K562 (cell line): ENCODE measurements around the gene SLC40A1. TPM values are rescaled to one million over a fixed set of nuclear protein-coding genes. Genes with fewer than 3 reads are reported as not detected.

Experiments
- GTF2E2 ChIP-seq: fragments of 200-800 bp; sonication (Bioruptor generic); IDR thresholded peaks from 2 replicates; pipeline ENCODE4 v1.6.1; 2016; ENCODE audit warnings: missing genetic modification characterization, missing compliant biosample characterization
- TGIF2 ChIP-seq: sonication (generic); formaldehyde crosslinking; IDR thresholded peaks from 2 replicates; pipeline ENCODE4 v1.8.1; 2022; ENCODE audit warnings: mild to moderate bottlenecking, missing genetic modification reagents, moderate library complexity
- polyA plus RNA-seq, 8 experiments: library from polyadenylated mRNA; depleted of rRNA in 4 of 8; stranded (reverse) in 5 of 8; unstranded in 3 of 8; fragments of >200 nt; fragmentation: Nextera tagmentation in 2 of 8; fragmentation: Illumina TruSeq in 1 of 8; extraction: Ambion mirVana in 2 of 8; extraction: Trizol in 1 of 8; gene quantifications; 2 replicates each; pipeline versions ENCODE4 v1.2.1 to v1.2.3, GENCODE V29; 2011 to 2014; ENCODE audit warnings: inconsistent platforms in 1 of 8, missing spikeins in 1 of 8
- total RNA-seq, 7 experiments: library from RNA; depleted of rRNA in 6 of 7; stranded (reverse); fragments of >200 nt in 6 of 7; fragmentation: Illumina TruSeq in 2 of 7; extraction: Trizol in 2 of 7; gene quantifications; 2 replicates each; pipeline versions ENCODE4 v1.2.1 to v1.2.3, GENCODE V29; 2011 to 2021; ENCODE audit warnings: low replicate concordance in 1 of 7
- TF ChIP-seq, protein P1 (sequence below): fragments of 450-650 bp; formaldehyde crosslinking; IDR thresholded peaks from 2 replicates; pipeline ENCODE4 v1.4.0; 2022; ENCODE audit warnings: missing genetic modification characterization
- TF ChIP-seq, protein P2 (sequence below), 2 experiments: fragments of 450-650 bp; formaldehyde crosslinking in 1 of 2; IDR thresholded peaks; 2 replicates each; pipeline versions ENCODE4 v1.4.0 to v1.6.1; 2014 to 2020; ENCODE audit warnings: mild to moderate bottlenecking in 2 of 2, borderline replicate concordance in 1 of 2, low read depth in 1 of 2

The SLC40A1 gene
- total and polyA plus RNA-seq, 9 of the 15 experiments (the other 6 are each of a cell fraction or from before 2014, with no cell fraction given), result 42.2 to 95.9 (median 54.9) TPM

DNA sequence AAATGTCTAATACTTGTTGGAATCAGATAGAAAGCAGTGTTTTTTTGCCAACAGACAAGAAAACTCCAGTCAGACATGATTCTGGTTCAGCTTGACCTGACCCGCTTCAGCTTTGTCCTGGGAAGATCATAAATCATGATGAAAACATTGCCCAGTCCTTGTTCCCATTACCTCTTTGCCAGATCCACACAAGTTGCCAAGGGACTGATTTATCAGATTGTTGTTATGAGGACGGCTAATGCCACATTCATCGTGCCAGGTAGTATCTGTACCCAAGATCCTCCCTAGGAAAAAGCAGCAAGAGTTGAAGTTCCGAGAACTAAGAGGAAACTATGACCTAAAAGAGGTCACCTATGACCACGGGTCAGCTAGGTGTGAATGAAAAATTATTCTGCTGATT lies 39.0 kb downstream of the SLC40A1 start (continued):
- TF ChIP-seq, protein P1, sequence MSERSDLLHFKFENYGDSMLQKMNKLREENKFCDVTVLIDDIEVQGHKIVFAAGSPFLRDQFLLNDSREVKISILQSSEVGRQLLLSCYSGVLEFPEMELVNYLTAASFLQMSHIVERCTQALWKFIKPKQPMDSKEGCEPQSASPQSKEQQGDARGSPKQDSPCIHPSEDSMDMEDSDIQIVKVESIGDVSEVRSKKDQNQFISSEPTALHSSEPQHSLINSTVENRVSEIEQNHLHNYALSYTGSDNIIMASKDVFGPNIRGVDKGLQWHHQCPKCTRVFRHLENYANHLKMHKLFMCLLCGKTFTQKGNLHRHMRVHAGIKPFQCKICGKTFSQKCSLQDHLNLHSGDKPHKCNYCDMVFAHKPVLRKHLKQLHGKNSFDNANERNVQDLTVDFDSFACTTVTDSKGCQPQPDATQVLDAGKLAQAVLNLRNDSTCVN (CRISPR knock-in tag), result no peak
- TF ChIP-seq GTF2E2 (tag), result no peak
- TF ChIP-seq TGIF2 (CRISPR knock-in tag), result no peak
- TF ChIP-seq, protein P2, sequence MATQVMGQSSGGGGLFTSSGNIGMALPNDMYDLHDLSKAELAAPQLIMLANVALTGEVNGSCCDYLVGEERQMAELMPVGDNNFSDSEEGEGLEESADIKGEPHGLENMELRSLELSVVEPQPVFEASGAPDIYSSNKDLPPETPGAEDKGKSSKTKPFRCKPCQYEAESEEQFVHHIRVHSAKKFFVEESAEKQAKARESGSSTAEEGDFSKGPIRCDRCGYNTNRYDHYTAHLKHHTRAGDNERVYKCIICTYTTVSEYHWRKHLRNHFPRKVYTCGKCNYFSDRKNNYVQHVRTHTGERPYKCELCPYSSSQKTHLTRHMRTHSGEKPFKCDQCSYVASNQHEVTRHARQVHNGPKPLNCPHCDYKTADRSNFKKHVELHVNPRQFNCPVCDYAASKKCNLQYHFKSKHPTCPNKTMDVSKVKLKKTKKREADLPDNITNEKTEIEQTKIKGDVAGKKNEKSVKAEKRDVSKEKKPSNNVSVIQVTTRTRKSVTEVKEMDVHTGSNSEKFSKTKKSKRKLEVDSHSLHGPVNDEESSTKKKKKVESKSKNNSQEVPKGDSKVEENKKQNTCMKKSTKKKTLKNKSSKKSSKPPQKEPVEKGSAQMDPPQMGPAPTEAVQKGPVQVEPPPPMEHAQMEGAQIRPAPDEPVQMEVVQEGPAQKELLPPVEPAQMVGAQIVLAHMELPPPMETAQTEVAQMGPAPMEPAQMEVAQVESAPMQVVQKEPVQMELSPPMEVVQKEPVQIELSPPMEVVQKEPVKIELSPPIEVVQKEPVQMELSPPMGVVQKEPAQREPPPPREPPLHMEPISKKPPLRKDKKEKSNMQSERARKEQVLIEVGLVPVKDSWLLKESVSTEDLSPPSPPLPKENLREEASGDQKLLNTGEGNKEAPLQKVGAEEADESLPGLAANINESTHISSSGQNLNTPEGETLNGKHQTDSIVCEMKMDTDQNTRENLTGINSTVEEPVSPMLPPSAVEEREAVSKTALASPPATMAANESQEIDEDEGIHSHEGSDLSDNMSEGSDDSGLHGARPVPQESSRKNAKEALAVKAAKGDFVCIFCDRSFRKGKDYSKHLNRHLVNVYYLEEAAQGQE (IDR thresholded peaks at IDR 0.05; ENCODE audit: borderline replicate concordance), result no peak
- TF ChIP-seq, protein P2 (CRISPR knock-in tag; IDR thresholded peaks at IDR 0.05; ENCODE audit: low read depth), result no peak
